Astrocyte of the spinal cord (primary cell): ENCODE measurements around the gene TAOK2.

Experiments
- DNase-seq: peaks from one replicate; pipeline ENCODE4 v3.0.0; 2011; ENCODE audit warnings: low read depth, low spot score
- H3K4me3 ChIP-seq: 2 replicates; pipeline ENCODE4 v1.5.1; 2011; ENCODE audit warnings: low read depth, mild to moderate bottlenecking, low read length, moderate library complexity
- CTCF ChIP-seq: IDR thresholded peaks from 2 replicates; pipeline ENCODE4 v1.5.1; 2012; ENCODE audit warnings: low read depth, mild to moderate bottlenecking, low read length, inconsistent platforms
- in situ Hi-C: cut with HindIII; loops from 2 replicates; pipeline ENCODE4 v1.10.0; 2017; ENCODE audit warnings: low sequenced_read_pairs

The TAOK2 gene

GRCh38 chr16:30025156-30025555, 51.5 kb downstream of the TAOK2 start:
- in situ Hi-C loops = no loop called here
- TF ChIP-seq CTCF = no peak
- no peak for DNase-seq
- H3K4me3 ChIP-seq = no peak overlapping the region

- no peak for TF ChIP-seq CTCF
- in situ Hi-C loops = no loop called here
- DNase-seq = no peak
- H3K4me3 ChIP-seq = no peak overlapping the region
Measured at GRCh38 chr16:30025574-30025973, 51.9 kb downstream of the TAOK2 start.

- no peak overlapping the region for H3K4me3 ChIP-seq
- TF ChIP-seq CTCF = no peak
- in situ Hi-C loops = no loop called here
- DNase-seq = no peak
Measured at GRCh38 chr16:30026449-30026848, 52.8 kb downstream of the TAOK2 start.

GRCh38 chr16:30027588-30028437, 54.1 kb downstream of the TAOK2 start:
- no peak overlapping the region for H3K4me3 ChIP-seq
- DNase-seq = no peak
- in situ Hi-C loops = no loop called here
- no peak for TF ChIP-seq CTCF

- no peak overlapping the region for H3K4me3 ChIP-seq
- in situ Hi-C loops = no loop called here
- no peak for DNase-seq
- TF ChIP-seq CTCF = no peak
Measured at GRCh38 chr16:30028438-30029076, 54.9 kb downstream of the TAOK2 start.

GRCh38 chr16:30030011-30030685, 56.5 kb downstream of the TAOK2 start:
- no peak for DNase-seq
- H3K4me3 ChIP-seq = no peak overlapping the region
- no peak for TF ChIP-seq CTCF
- in situ Hi-C loops = no loop called here
